ENCODE data around the gene EGFR.

The EGFR gene

DNA sequence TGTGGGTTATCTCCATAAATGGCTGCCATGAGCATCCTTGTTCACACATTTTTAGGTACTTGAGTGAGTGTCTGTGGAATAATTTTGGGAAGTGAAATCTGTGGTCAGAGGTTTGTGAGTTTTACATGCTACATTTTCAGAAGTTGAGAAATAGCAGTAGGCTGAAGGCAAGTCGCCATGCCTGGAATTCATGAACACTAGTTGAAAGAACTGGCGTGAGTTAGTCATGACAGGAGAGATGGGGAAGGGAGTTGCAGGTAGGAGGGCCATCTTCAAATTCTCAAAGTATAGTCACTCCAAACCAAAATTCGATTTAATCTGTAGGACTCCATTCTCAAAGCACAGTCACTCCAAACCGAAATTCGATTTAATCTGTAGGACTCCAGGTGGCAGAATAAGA lies 89.6 kb downstream of the EGFR start:
- no peak for DNase-seq

- DNase-seq = no peak
Measured at GRCh38 chr7:55108818-55109217, 90.0 kb downstream of the EGFR start.

DNA sequence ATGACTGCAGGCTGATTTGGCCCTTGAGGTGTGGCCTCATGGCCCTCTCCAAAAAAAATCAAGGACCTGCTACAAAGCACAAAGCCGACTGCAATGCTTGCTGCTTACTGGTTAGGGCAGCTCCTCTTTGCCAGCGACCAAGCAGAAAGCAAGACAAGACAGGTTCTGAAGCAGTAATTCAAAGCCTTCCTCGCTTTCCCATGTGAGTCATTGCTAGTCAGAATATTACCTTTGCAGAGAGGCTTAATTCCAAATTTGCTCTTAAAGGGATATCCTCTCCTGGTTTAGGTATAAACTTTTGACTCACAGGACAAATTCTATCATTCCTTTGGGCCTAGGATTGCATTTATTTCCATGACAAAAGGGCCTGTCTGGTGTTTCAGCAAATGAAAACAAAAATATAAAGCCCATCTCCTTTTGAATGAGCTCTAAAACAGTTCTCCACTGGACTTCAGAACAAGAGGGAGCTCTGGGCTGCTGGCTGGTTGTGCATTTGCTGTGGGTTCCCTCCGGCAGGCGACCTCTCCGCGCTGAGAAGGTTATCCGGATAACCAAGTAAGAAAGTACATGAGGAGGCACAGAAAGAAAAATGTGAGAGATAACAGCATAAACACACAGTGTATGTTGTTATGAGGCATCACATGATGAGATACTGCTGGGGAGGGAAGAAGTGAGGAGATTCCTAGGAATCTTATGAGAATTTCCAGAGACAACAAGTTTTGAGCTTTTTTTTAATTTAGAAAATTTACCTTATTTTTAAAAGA lies 90.8 kb downstream of the EGFR start:
- no peak for DNase-seq

DNA sequence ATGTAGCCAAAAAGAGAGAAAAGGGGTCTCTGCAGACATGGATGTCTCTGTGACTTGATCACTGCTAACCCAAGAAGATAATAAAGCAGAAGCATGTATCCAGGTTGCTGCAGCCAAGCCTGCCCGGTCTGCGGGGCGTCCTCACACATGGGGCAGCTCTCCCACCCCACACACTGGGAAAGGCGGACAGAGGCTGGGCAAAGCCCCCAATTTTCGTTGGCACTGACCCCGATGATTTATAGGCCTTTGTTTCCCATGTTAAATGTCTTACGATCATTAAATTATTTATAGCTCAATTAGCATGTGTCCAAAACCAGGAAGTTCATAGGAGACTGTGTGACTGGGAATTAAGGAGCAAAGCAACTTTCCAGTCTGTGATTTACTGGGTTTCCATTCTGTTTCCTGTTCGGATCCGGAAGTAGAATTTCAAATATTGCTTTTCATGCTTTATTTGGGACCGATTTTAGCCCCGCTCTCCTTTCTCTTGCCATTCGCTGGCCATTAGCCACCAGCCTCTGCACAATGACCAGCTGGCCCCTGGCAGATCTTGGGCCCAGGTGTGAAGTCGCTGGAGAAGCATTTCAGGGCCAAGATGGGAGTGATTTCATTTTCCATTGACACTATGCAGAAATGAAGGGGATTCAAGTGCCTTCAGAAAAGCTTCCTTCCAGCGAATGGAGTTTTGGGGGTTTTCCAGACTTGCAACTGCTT lies 91.6 kb downstream of the EGFR start:
- no peak for DNase-seq

DNA sequence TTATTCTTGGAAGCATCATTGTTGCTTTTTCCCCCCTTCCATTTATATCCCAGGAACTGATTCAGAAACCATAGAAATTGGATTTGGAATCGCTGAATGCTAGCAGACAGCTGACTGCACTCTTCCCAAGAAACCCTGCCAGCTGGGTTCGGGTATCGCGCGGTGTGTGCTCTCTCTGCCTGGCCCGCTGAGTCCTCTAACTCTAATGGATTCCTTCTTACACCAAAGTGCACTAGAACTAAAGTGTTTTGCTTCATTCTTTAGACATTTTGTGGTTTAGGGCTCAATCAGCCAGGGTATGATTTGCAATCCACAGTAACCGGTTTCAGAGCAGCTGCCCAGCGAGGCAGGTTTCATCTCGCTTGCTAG lies 92.2 kb downstream of the EGFR start:
- DNase-seq = no peak

DNA sequence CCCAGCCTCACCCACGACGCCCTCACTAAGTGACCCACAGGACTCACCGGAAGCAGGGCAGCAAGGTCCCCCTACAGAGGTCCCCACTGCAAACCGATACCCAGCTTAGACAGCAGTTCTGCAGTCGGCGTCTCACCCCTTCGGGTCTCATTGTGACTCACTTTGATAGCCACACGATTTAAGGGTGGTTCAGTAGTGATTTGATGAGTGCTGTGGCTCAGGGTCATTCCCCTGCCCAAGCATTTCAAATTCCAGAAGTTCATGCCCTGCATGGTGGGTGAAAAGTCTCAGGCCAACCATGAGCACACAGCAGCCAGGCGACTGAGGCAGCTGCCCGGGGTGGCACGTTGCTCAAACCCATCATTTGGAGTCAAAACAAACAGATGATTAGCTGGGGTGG lies 93.2 kb downstream of the EGFR start:
- DNase-seq = no peak

DNA sequence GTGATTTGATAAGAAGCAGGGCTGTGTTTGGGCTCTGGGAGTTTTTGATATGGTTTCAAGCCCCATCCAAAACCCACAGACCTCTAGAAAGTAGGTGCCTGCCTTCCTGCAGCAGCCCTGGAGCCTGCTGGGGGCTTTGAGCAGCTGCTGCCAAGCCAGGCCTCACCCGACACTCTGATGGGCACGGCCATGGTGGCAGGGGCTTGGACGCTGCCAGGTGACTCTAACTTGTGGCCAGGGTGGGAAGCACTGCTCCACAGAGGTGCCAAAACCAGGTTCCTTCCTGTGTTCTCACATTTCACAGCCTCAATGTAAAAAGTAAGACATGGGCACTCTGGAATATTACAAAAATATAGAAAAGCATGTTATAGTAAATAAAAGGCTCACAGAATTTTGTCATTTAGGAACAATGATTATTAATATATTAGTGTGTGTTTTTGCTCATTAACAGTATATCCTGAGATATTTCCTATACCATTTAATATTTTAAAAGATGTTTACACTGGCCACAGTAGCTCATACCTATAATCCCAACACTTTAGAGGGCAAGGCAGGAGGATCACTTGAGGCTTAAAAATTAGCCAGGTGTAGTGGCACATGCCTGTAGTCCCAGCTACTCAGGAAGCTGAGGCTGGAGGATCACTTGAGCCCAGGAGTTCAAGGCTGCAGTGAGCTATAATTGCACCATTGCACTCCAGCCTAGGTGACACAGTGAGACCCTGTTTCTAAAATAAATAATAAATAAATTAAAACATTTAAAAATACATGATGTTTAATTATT lies 95.1 kb downstream of the EGFR start:
- DNase-seq = no peak

DNA sequence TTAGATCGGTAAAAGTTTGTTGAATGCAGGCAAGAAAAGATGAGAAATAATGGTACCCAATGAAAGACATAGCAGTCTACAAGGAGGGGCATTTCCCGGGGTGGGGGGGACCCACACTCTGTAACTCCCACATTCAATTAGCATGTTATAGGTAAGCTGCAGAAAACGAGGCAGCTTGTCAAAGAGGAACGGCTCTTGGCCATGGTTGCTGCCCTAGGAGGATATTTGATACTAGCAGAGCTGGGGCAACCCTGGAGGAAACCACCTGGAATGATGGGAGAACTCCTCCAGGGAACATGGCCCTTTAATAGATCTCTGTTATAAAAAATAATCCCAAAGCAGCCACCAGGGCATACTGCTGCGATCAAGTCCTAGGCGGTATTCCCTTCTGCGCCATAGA lies 98.5 kb downstream of the EGFR start:
- no peak for DNase-seq

DNA sequence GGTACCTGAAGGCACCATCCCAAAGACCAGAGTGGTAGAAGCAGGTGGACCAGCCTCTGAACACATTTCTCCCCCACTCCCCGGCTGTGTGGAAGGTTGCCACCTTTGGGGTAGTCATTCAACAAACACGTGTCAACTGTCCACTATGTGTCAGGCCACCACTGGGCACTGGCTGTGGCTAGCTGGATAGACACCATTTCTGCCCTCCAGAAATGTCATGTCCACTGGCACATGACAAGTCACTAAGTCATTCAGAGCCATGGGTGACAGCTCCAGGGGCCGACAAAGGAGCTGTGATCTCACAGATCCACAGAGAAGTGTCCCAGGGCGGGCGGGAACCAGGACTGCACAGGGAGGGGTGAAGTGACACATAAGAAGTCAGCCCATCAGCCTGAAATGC lies 99.6 kb downstream of the EGFR start:
- DNase-seq = no peak

DNA sequence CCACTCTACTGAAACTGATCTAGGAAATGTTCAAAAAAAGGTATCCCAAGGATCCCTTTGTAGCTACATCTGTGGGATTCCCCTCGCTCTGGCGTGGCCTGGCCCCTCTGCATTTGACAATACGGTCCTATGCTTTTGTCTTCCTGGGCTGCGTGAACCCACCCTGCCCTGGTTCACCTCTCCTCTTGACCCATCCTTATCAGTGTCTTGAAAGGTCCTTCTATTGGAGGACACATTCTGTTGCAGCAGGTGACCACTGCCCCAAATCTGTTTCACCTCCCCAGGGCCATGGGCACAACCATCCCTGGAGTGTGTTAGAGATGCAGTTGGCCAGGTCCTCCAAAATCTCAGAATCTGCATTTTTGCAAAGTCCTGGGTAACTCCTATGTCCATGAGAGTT lies 100.8 kb downstream of the EGFR start:
- no peak for DNase-seq

DNA sequence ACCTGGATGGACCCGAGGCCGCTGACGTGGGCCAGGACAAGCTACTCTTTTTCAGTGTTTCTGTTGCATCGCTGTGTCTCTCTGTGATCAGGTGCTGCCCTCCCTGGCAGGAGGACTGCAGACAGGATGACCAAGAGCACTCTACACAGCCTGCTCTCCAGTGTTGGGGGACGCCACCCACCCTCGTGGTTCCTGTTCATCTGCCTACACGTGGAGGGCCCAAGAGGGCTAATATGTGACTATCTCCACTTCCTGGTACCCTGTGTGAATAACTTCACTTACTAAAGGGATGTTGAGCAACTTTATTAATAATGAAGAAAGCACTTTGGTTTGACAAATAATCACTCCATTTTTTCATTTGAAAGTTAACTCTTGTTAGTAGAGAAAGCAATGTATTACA lies 101.3 kb downstream of the EGFR start:
- DNase-seq = no peak

- DNase-seq = no peak
Measured at GRCh38 chr7:55120501-55121198, 101.8 kb downstream of the EGFR start.

DNA sequence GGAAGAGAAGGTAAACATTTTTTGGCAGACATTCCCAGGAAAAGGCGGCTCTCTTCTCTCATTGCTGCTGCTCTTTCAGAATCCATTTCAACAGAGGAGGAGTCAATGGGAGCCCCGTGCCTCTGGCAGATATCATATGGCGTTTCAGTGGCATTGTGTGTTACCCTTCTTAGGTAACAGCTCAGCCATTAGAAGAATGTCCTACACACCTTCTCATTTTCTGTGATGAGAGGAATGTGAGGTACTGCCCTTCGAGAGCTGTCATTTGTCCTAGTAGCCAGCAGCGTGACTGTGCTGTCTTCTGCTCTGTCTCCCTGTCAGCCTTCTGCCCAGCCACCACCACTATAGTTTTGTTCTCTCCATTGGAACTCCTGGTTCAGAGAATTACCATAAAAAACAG lies 102.4 kb downstream of the EGFR start:
- no peak for DNase-seq

DNA sequence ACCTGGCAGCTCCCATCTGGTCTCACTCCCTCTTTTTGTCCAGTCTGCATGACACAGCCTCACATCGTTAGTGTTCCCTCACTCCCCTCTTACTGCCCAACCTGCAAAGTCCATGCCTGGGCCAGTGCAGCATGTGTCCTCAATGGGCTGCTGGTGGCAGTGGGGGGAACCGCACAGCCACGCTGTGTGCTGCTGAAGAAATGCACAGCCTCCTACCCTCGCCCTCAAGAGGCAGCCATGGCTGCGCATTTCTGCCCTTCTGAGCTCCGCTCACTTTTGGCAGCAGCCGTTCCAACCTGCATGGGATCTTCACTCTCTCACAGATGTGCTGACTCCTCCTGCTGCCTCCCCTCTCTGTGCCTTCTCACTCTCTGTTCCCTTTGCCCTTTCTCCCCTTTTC lies 103.4 kb downstream of the EGFR start:
- no peak for DNase-seq

DNA sequence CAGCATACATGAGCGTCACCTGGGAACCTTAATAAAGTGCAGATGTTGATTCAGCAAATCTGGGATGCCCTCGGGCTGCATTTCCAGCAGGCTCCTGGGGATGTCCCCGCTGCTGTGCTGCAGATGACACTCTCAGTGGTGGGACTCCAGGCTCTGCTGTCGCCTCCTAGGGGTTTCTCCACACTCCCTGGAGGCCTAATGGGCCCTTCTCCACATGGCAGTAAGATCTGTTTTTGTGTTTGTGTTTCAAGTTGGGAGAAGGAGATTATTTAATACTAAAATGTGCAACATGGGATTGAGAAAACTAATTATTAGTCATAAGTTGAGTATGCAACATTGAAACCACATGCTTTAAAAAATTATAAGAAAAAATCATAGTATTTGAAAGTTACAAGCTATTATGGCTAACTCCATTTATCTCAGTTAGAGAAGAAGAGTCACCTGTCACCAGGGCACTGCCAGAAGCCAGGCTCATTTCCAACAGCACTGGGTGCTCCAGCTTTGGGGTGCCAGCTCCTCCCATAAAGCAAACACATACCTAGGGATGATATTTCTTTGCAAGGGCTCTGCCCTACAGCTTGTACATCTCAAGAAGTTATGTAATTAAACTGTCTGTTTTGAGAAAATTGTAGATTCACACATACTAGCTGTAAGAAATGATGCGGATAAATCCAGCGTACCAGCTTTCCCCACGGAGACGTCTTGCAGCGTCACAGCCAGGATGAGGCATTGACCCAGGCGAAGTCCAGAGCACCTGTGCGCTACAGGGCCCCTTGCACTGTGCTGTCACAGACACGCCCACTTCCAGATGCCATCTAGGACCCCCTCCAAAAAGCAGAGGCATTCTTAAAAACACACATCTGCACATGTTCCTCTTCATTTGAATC lies 106.4 kb downstream of the EGFR start:
- no peak for DNase-seq

DNA sequence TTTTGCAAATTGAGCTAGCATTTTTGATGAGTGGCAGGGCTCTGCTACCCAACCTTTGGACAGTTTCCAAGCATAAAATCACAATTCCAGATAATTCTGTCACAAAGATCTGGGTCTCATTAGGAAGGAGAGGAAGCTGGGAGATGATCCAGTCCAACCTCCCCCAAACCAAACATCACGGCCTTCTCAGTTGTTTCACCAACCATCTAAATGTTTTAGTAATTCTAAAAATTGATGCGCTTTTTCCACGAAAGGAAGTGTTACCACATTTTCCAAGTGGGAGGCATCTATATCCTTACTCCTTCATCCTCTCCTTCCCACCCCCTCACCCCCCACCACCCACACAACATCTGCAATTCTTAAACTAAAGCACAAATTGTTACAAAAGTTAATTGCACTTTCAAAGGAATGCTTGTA lies 108.3 kb downstream of the EGFR start:
- DNase-seq = no peak

- DNase-seq = no peak
Measured at GRCh38 chr7:55127622-55128081, 108.8 kb downstream of the EGFR start.

DNA sequence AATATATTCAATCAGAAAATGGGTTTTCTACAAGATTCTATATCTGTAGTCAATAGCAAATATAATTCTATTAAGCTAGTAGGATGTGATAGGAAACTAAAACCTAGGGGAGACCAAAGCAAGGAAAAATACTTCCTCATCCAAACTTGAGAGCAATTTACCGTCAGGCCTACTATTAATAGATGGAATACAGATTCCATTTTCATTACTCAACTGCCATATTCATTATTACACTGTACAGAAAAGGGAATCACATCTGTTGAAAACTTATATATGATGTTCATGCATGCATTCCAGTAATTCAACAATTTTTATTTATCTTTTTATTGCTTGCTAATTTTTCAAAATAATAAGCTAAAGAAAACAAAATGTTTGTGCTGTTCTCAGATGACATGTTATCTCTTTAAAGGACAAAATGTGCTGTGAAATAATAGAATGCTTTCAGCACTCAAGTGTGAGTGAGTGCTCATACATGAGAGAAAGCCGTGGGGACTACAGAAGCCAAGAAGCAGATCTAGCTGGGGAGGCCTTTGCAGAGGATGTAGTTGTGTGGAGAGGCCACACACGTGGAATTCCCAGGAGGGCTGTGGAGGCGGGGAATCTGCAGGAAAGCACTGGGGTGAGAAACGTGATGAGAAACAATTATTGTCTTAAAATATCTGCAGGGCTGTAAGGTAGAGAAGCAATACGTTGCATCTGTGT lies 110.0 kb downstream of the EGFR start:
- DNase-seq = no peak

DNA sequence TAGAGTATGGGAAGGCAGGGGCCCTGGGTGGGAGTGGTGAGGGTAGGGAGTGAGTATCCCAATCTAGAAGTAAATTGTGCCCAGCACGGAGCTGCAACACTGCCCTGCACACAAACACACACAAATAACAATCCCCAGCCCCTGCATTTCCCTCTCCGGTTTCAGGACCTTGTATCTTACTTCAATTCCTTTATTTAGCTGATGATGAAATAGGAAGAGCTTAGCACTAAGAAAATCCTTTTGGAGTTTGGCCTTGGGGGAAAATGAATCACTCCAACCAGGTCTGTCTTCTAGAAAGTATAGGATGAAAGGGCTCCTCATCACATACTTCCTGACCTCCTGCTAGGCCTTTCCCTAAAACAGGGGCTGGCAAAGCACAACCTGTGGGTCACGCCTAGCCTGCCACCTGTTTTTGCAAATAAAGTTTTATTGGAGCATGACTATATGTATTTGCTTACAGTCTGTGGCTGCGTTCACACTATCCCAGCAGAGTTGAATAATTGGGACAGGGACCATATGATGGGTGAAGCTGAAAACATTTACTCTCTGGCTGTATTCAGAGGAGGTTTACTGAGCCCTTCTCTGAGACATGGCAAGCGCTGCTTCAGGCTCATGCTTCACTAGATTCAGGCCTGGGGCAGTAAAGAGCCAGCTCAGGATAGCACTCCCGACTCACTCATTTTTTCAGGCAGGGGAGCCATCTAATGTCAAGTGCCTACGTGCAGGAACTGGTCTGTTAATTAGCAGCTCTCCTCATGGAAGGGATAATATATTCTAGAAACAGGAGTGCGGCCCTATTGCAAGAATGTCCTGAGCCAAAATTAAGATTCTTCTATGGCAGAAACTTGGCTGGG lies 111.0 kb downstream of the EGFR start:
- no peak for DNase-seq

DNA sequence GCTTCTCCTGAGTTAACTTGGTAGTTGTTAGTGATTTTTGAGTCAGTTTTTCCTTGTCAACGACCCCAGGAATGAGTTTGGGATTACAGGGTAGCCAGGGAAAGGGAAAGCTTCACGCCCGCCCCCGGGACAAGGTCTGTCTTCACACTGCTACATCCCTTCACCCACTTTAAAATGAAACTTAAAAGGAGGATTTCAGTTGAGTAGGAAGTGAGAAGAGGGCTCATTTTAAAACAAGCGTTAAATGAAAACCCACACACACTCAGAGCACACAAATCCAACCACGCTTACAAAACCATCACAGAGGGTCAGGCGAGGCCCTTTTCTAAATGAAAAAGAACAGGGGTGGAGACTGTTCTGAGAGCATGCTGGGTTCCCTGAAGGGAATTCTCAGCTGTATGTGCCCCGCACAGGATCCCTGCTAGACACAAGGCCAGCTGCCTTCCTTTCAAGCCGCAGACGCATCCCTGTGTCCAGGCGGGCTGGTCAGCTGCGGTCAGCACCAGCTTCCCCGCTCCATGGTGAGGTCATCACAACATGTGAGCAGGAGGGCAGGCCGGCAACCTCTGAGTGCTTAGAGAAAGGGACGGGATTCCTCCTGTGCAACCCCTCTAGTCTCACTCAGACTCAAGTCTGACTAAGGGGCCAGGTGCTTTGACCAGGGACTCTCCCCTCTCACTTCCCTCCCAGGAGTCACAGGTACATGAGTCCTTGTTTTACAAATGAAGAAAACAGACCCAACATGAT lies 111.8 kb downstream of the EGFR start:
- no peak for DNase-seq
